HepG2 (cell line): ENCODE measurements around the gene DENND4C. TPM values are rescaled to one million over a fixed set of nuclear protein-coding genes. Genes with fewer than 3 reads are reported as not detected.

Experiments used
- ATAC-seq: fragments of 200-7000 bp; cut with Tn5 transposase; 3 replicates; pipeline ENCODE4 v1.9.1; 2020; ENCODE audit warnings: mild to moderate bottlenecking, moderate library complexity
- BruUV-seq: library from RNA; stranded (reverse); fragments of 400-500 nt; replicated peaks from 2 replicates; lab custom pipeline; 2021; lab: Mats Ljungman, UMichigan
- CTCF ChIA-PET: fragments of 300-600 bp; formaldehyde crosslinking; extraction: SDS; loops from one replicate; lab custom pipeline; 2021; ENCODE audit warnings: low total read pairs, inconsistent platforms, low intra/inter-chr PET ratio; lab: Yijun Ruan, JAX
- POLR2A ChIA-PET: fragments of 350-600 bp; sonication (Branson Sonifier 250); formaldehyde crosslinking; loops from one replicate; lab custom pipeline; 2020; ENCODE audit warnings: antibody characterized with exemption, inconsistent platforms; lab: Yijun Ruan, JAX
- DNase-seq: peaks from one replicate; pipeline ENCODE4 v3.0.0-alpha.2; 2015; ENCODE audit warnings: low spot score
- FAIRE-seq: peaks from 3 replicates; lab custom pipeline; 2011; peaks lifted over from hg19 to GRCh38; lab: Jason Lieb, UNC
- H2AFZ ChIP-seq: one replicate; pipeline ENCODE4 v1.6.1; 2011; ENCODE audit warnings: low read length, inconsistent platforms
- H3K27ac ChIP-seq: fragments of 300-600 bp; 3 replicates; pipeline ENCODE4 v1.8.0; 2011; ENCODE audit warnings: mixed run types, mild to moderate bottlenecking, mixed read lengths, low read length, inconsistent platforms; ENCODE audit not compliant: insufficient read depth; ENCODE audit errors: extremely low read length
- H3K27me3 ChIP-seq, 2 experiments: fragments of 200-600 bp in 1 of 2; 2 replicates in 1 of 2; 3 replicates in 1 of 2; pipeline versions ENCODE4 v1.6.0 to v1.8.0; 2011; ENCODE audit warnings: low read length in 2 of 2, mild to moderate bottlenecking in 2 of 2, moderate library complexity in 2 of 2, inconsistent platforms in 1 of 2; ENCODE audit not compliant: insufficient read depth in 2 of 2, control insufficient read depth in 1 of 2
- H3K36me3 ChIP-seq, 2 experiments: fragments of 200-600 bp in 1 of 2; replicated peaks in 1 of 2; 2 replicates in 1 of 2; 3 replicates in 1 of 2; pipeline versions ENCODE4 v1.5.1 to v1.8.0; 2011; ENCODE audit warnings: low read length in 2 of 2, inconsistent platforms in 1 of 2; ENCODE audit not compliant: insufficient read depth in 2 of 2, control insufficient read depth in 1 of 2
- H3K4me1 ChIP-seq: 2 replicates; pipeline ENCODE4 v1.5.1; 2012; ENCODE audit warnings: low read length, inconsistent platforms; ENCODE audit not compliant: insufficient read depth
- H3K4me2 ChIP-seq: 2 replicates; pipeline ENCODE4 v1.6.0; 2011; ENCODE audit warnings: low read depth, low read length, inconsistent platforms
- H3K4me3 ChIP-seq, 3 experiments: fragments of 200-600 bp in 1 of 3; sonication (generic), shearing (Covaris generic) in 1 of 3; replicated peaks in 1 of 3; 2 replicates each; pipeline ENCODE4 v1.5.1; 2011 to 2016; ENCODE audit warnings: low read length in 3 of 3, inconsistent platforms in 2 of 3, low read depth in 2 of 3, mild to moderate bottlenecking in 2 of 3, control low read depth in 1 of 3, mixed read lengths in 1 of 3; ENCODE audit not compliant: insufficient read depth in 1 of 3
- H3K79me2 ChIP-seq: one replicate; pipeline ENCODE4 v1.6.1; 2011; ENCODE audit warnings: low read length, inconsistent platforms; ENCODE audit not compliant: insufficient read depth
- H3K9ac ChIP-seq: 2 replicates; pipeline ENCODE4 v1.6.0; 2011; ENCODE audit warnings: mild to moderate bottlenecking, low read depth, low read length, inconsistent platforms; ENCODE audit not compliant: insufficient read depth
- H3K9me3 ChIP-seq: 2 replicates; pipeline ENCODE4 v1.5.1; 2012; ENCODE audit warnings: mild to moderate bottlenecking, low read length
- H4K20me1 ChIP-seq: 2 replicates; pipeline ENCODE4 v1.6.0; 2011; ENCODE audit warnings: inconsistent platforms, mild to moderate bottlenecking, low read length, moderate library complexity; ENCODE audit not compliant: insufficient read depth
- ATF2 ChIP-seq: sonication (generic); formaldehyde crosslinking; IDR thresholded peaks from 2 replicates; pipeline ENCODE4 v1.4.0; 2020; ENCODE audit warnings: missing genetic modification reagents
- CREB3 ChIP-seq: sonication (generic); formaldehyde crosslinking; IDR thresholded peaks from 2 replicates; pipeline ENCODE4 v1.5.0; 2020; ENCODE audit warnings: missing genetic modification reagents
- PLSCR1 ChIP-seq: sonication (generic); formaldehyde crosslinking; IDR thresholded peaks from 2 replicates; pipeline ENCODE4 v1.5.0; 2020; ENCODE audit warnings: missing genetic modification reagents, mild to moderate bottlenecking, borderline replicate concordance
- TCF7L2 ChIP-seq: IDR thresholded peaks from 2 replicates; pipeline ENCODE4 v1.6.1; 2011; ENCODE audit warnings: mild to moderate bottlenecking, low read depth, low read length, moderate library complexity
- TRIM24 ChIP-seq: sonication (generic); formaldehyde crosslinking; IDR thresholded peaks from 2 replicates; pipeline ENCODE4 v1.8.0; 2022; ENCODE audit warnings: mild to moderate bottlenecking, missing genetic modification reagents
- YEATS2 ChIP-seq: sonication (generic); formaldehyde crosslinking; IDR thresholded peaks from 2 replicates; pipeline ENCODE4 v1.4.0; 2020; ENCODE audit warnings: missing genetic modification reagents, borderline replicate concordance
- ZBTB38 ChIP-seq: sonication (generic); formaldehyde crosslinking; IDR thresholded peaks from 2 replicates; pipeline ENCODE4 v1.5.1; 2020; ENCODE audit warnings: mild to moderate bottlenecking, missing genetic modification reagents
- ZBTB42 ChIP-seq: sonication (generic); formaldehyde crosslinking; IDR thresholded peaks from 2 replicates; pipeline ENCODE4 v1.5.0; 2020; ENCODE audit warnings: mild to moderate bottlenecking, missing genetic modification reagents
- ZNF296 ChIP-seq: sonication (generic); formaldehyde crosslinking; conservative IDR thresholded peaks from 2 replicates; pipeline ENCODE4 v1.5.0; 2020; ENCODE audit warnings: mild to moderate bottlenecking, missing genetic modification reagents
- ZNF567 ChIP-seq: sonication (generic); formaldehyde crosslinking; IDR thresholded peaks from 2 replicates; pipeline ENCODE4 v1.8.1; 2023; ENCODE audit warnings: mild to moderate bottlenecking, missing genetic modification reagents, borderline replicate concordance
- ZNF598 ChIP-seq: sonication (generic); formaldehyde crosslinking; IDR thresholded peaks from 2 replicates; pipeline ENCODE4 v1.5.1; 2020; ENCODE audit warnings: mild to moderate bottlenecking, missing genetic modification reagents, borderline replicate concordance
- WGBS: methylation state at CpG from one replicate; pipeline ENCODE4 v1.1.6; 2017; ENCODE audit warnings: low lambda C conversion rate; 5-methylcytosine and 5-hydroxymethylcytosine counted together
- in situ Hi-C: cut with HindIII; loops from 2 replicates; pipeline ENCODE4 v1.10.0; 2017; ENCODE audit warnings: low pct_unique_long_range_greater_than_20kb; ENCODE audit not compliant: extremely low pct_ligation_motif_present
- intact Hi-C: fragments of 100-400 bp; cut with micrococcal nuclease; formaldehyde crosslinking; loops from one replicate; pipeline ENCODE4 v1.10.0; 2022; ENCODE audit not compliant: unreplicated experiment
- polyA plus RNA-seq, 8 experiments: library from polyadenylated mRNA; depleted of rRNA in 3 of 8; stranded (reverse) in 7 of 8; unstranded in 1 of 8; fragments of >200 nt; fragmentation: Illumina TruSeq in 4 of 8; extraction: Trizol in 4 of 8; gene quantifications; 2 replicates each; pipeline versions ENCODE4 v1.2.1 to v1.2.3, GENCODE V29; 2011 to 2016; ENCODE audit warnings: low read depth in 4 of 8, missing spikeins in 1 of 8, mixed read lengths in 1 of 8; ENCODE audit not compliant: insufficient read depth in 1 of 8
- total RNA-seq, 5 experiments: library from RNA; depleted of rRNA; stranded (reverse); fragments of >200 nt; fragmentation: Illumina TruSeq; extraction: Trizol; gene quantifications; 2 replicates each; pipeline ENCODE4 v1.2.3, GENCODE V29; 2016; ENCODE audit warnings: low read depth in 1 of 5

DENND4C gene
- total and polyA plus RNA-seq, 2 of the 13 experiments (the other 11 are each of a cell fraction or from before 2014, with no cell fraction given): 19.1 to 27.2 TPM

GRCh38 chr9:19185191-19185590 lies 45.3 kb upstream of the DENND4C start:
- Histone ChIP-seq H3K9me3 (no peaks in the 10 kb centered on the region), H3K27me3 (no peaks in the 10 kb centered on the region), H3K4me1 (peaks cover 30% of the 10 kb centered on the region), H3K36me3 (no peaks in the 10 kb centered on the region), H3K4me2 (no peak overlapping the region), H3K9ac (no peak overlapping the region), H3K4me3 (no peak overlapping the region), H3K27ac (no peak overlapping the region), H2AFZ (no peak overlapping the region), H4K20me1 (no peaks in the 10 kb centered on the region), H3K79me2 (no peaks in the 10 kb centered on the region)
- TF ChIP-seq ZNF567 (CRISPR knock-in tag) (no peak), TRIM24 (no peak), ZNF598 (CRISPR knock-in tag) (no peak), PLSCR1 (no peak), TCF7L2 (no peak), YEATS2 (CRISPR knock-in tag) (no peak), CREB3 (CRISPR knock-in tag) (no peak), ZBTB42 (CRISPR knock-in tag) (no peak), ATF2 (CRISPR knock-in tag) (no peak), ZNF296 (CRISPR knock-in tag) (no peak), ZBTB38 (CRISPR knock-in tag) (no peak)
- FAIRE-seq: no peak
- no peak for DNase-seq
- POLR2A ChIA-PET: interaction anchor here (0.7 to 1.7 kb wide), 3 partner anchors 16 to 136 kb away, joined by 3 to 4 read pairs (median 3); partner anchors contain the start of gene RRAGA
- BruUV-seq: no TSS peak
- CTCF ChIA-PET: no interaction called here
- 89% methylated on average over 1 of the region's 1 CpG for WGBS
- in situ Hi-C loops (no loop called here), intact Hi-C loops (loop anchor here (2.0 to 10.0 kb wide), 2 partner anchors 46 to 270 kb away; partner anchors contain the start of gene DENND4C)
- ATAC-seq: no peak
